HFF-Myc (cell line): ENCODE measurements around the gene CDC27.
"Not testable (repeated sequence)": the region's sequence is repeated elsewhere in the genome, so short reads cannot be mapped to it uniquely, and the experiment has no call there.

ENCODE experiments used
- DNase-seq: peaks from one replicate; pipeline ENCODE4 v3.0.0-alpha.2; 2011; ENCODE audit warnings: low read depth; ENCODE audit errors: extremely low read depth
- H3K4me3 ChIP-seq: replicated peaks from 2 replicates; pipeline ENCODE4 v1.5.1; 2011; ENCODE audit warnings: low read depth, mild to moderate bottlenecking, control low read depth, low read length
- TF ChIP-seq, protein P1 (sequence below): IDR thresholded peaks from 2 replicates; pipeline ENCODE4 v1.5.1; 2012; ENCODE audit warnings: mild to moderate bottlenecking, low read depth, low read length, control low read depth; ENCODE audit errors: missing control alignments

CDC27 gene

DNA sequence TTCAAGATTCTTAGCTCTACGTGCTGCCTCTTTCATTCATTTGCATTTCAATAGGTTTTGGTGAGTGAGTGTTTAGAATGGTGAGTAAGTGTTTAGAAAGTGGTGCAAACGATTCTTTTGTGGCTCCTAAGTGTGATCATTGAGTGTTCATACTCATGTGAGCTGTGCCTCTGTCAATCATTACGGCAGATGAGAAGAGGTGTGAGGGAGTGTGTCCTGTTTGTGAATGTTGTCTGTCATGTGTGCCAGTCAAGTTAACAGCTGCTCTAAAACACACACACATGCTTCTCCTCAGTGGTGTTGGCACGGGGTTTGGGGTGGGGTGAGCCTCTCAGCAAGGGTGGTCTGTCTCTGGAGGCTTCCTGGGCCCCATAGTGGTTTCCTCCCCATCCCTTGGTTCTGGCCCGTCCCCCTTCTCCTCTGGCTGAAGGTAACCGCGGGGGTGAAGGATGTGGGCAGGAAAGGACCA, 31.5 kb upstream of the CDC27 start:
- DNase-seq = no peak
- TF ChIP-seq, protein P1, sequence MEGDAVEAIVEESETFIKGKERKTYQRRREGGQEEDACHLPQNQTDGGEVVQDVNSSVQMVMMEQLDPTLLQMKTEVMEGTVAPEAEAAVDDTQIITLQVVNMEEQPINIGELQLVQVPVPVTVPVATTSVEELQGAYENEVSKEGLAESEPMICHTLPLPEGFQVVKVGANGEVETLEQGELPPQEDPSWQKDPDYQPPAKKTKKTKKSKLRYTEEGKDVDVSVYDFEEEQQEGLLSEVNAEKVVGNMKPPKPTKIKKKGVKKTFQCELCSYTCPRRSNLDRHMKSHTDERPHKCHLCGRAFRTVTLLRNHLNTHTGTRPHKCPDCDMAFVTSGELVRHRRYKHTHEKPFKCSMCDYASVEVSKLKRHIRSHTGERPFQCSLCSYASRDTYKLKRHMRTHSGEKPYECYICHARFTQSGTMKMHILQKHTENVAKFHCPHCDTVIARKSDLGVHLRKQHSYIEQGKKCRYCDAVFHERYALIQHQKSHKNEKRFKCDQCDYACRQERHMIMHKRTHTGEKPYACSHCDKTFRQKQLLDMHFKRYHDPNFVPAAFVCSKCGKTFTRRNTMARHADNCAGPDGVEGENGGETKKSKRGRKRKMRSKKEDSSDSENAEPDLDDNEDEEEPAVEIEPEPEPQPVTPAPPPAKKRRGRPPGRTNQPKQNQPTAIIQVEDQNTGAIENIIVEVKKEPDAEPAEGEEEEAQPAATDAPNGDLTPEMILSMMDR = no peak
- no peak overlapping the region for H3K4me3 ChIP-seq

DNA sequence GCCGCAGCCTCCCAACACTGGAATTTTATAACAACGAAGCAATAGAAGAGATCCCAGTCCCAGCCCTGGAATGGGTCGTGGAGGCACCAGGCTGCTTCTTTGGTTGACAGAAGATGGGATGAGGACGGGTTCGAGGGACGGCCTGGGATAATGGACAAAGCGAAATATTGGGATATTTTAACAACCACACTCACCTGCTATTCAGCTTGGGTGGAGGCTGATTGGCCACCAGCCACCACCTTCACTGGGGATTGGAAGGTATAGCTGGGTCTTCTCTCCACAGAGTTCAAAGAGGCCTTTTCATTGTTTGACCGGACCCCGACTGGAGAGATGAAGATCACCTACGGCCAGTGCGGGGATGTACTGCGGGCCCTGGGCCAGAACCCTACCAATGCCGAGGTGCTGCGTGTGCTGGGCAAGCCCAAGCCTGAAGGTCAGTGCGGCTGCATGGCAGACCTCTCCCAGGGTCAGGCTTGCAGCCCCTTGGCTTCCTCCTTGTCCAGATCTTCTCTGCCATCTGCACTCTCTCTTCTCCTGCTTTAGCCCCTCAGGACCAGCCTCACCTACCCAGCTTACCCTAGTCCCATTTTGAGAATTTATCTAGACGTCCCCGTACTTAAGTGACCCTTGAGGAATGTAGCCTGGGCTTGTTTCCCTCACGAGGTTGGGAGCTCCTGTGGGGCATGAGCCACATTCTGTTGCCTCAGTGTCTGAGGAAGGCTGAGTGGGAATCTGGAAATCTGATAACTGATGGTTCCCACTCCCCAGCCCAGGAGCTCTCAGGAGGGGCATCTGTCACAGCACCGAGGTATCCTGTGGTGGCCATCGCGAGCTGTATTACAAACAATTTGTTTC, 30.8 kb upstream of the CDC27 start:
- no peak overlapping the region for H3K4me3 ChIP-seq
- TF ChIP-seq, protein P1 = no peak
- DNase-seq = no peak

DNA sequence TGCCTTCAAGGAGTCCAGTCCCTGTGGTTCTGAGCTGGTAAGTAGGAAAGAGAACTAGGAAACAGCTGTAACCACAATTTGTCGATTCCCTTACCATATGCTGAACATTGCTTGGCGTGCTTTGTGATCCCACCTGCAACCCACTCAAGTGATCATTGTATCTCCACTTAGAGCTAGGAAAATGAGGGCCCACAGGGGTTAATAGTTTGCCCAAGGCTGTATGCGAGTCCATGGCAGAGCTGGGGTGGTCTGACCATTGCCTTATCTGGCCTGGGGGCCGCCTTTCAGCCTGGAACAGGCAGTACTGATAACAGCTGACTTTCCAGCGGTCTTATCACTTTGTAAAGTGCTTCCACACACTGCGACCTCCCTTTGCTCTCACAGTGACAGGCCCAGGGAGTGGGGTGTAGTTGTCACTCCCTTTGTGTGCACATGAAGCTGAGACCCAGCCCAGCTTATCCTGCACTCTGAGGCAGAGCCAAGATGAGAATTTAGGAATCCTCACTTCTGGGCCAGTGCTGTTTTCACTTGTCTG, 29.9 kb upstream of the CDC27 start:
- TF ChIP-seq, protein P1 = no peak
- H3K4me3 ChIP-seq = no peak overlapping the region
- DNase-seq = no peak

DNA sequence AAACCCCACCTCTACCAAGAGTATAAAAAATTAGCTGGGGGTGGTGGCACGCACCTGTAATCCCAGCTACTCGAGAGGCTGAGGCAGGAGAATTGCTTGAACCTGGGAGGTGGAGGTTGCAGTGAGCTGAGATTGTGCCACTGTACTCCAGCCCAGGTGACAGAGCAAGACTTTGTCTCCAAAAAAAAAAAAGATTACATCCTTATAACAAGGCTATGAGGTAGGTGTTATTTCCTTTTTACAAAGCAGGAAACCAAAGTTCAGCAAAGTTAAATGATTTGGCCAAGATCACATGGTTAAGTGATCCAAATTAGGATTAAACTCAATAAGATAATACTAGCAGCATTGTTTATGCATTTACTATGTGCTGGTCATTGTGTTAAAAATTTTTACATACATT, 28.2 kb upstream of the CDC27 start:
- not testable (repeated sequence) for DNase-seq

DNA sequence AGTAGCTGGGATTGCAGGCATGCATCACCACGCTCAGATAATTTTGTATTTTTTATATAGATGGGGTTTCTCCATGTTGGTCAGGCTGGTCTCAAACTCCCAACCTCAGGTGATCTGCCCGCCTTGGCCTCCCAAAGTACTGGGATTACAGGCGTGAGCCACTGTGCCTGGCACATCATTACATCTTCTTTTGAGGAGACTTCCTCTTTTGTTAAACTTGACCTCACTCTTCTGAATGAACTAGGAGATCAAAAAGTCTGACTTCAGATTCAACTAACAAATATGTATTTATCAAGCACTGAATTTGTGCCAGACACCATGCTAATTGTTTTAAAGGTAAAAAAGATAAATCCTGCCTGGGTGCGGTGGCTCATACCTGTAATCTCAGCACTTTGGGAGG, 27.7 kb upstream of the CDC27 start:
- not testable (repeated sequence) for DNase-seq, H3K4me3 ChIP-seq

More for the DNA sequence above, 28.2 kb upstream of the CDC27 start:
- not testable (repeated sequence) for H3K4me3 ChIP-seq

DNA sequence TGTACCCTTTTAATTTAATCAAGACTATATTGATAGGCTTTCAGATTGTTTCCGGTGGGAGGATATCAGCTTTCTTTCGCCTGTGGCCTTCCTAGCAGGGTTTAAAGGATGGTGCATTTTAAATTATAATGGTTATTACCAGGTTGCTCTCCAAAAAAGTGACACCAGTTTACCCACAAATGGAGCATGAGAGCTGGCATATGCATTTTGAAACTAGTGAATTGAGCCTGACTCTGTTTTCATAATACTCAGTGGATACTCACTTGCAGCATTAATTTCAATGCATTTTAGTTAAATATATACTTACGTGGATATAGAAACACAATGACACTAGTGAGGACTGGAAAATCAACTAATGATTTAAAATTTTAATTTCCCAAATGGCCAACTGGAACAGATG, 25.8 kb upstream of the CDC27 start:
- H3K4me3 ChIP-seq = no peak overlapping the region
- DNase-seq = no peak
- TF ChIP-seq, protein P1 = no peak

DNA sequence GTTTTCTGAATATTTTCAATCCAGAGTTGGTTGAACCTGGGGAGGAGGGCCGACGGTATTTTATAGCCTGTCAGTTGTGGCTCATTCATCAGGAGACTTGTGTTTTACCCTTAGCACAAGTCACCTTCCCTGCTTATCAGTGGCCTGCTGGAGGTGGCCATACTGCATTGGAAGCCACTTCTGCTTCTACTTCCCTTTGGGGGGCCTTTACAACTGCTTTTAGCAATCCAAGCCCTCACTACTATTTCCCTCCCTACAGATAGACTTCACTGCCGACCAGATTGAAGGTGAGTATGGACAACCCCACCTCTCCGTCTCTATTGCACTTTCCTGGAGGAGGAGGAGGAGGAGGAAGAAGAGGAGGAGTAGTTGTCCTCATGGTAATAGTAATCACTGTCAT, 24.4 kb upstream of the CDC27 start:
- H3K4me3 ChIP-seq = no peak overlapping the region
- TF ChIP-seq, protein P1 = no peak
- no peak for DNase-seq
